H9 (cell line): ENCODE data around the gene SUSD2. TPM values are rescaled to one million over a fixed set of nuclear protein-coding genes. Genes with fewer than 3 reads are reported as not detected.

Experiments used
- DNase-seq: peaks from one replicate; pipeline ENCODE4 v3.0.0-alpha.2; 2017
- H2AFZ ChIP-seq: one replicate; pipeline ENCODE4 v1.6.1; 2013; ENCODE audit warnings: mild to moderate bottlenecking, low read length, control low read depth, moderate library complexity
- H2AK5ac ChIP-seq: 2 replicates; pipeline ENCODE4 v1.6.1; 2013; ENCODE audit warnings: low read length, control low read depth, mixed read lengths; ENCODE audit not compliant: insufficient read length
- H2BK120ac ChIP-seq: one replicate; pipeline ENCODE4 v1.6.1; 2013; ENCODE audit warnings: low read depth, mild to moderate bottlenecking, low read length, control low read depth, inconsistent platforms; ENCODE audit not compliant: poor library complexity, severe bottlenecking
- H2BK12ac ChIP-seq: 2 replicates; pipeline ENCODE4 v1.6.1; 2013; ENCODE audit warnings: low read length, control low read depth, mixed read lengths, low read depth; ENCODE audit not compliant: insufficient read length
- H2BK15ac ChIP-seq: 2 replicates; pipeline ENCODE4 v1.6.1; 2013; ENCODE audit warnings: low read depth, low read length, control low read depth
- H2BK20ac ChIP-seq: one replicate; pipeline ENCODE4 v1.6.1; 2013; ENCODE audit warnings: low read depth, mild to moderate bottlenecking, low read length, control low read depth, inconsistent platforms; ENCODE audit not compliant: poor library complexity, severe bottlenecking
- H2BK5ac ChIP-seq: 2 replicates; pipeline ENCODE4 v1.6.1; 2013; ENCODE audit warnings: low read length, control low read depth, mixed read lengths; ENCODE audit not compliant: insufficient read length
- H3K14ac ChIP-seq: 2 replicates; pipeline ENCODE4 v1.6.1; 2013; ENCODE audit warnings: low read length, control low read depth; ENCODE audit not compliant: insufficient read depth
- H3K18ac ChIP-seq: 2 replicates; pipeline ENCODE4 v1.6.1; 2013; ENCODE audit warnings: low read depth, mild to moderate bottlenecking, mixed read lengths, low read length, control low read depth; ENCODE audit not compliant: insufficient read length
- H3K23ac ChIP-seq: 2 replicates; pipeline ENCODE4 v1.6.1; 2013; ENCODE audit warnings: low read length, control low read depth, mixed read lengths, low read depth; ENCODE audit not compliant: insufficient read length
- H3K23me2 ChIP-seq: 2 replicates; pipeline ENCODE4 v1.6.1; 2013; ENCODE audit warnings: low read depth, mild to moderate bottlenecking, mixed read lengths, low read length, control low read depth; ENCODE audit not compliant: insufficient read length, poor library complexity, severe bottlenecking
- H3K27ac ChIP-seq: 2 replicates; pipeline ENCODE4 v1.5.1; 2013; ENCODE audit warnings: low read length, control low read depth, mixed read lengths, low read depth; ENCODE audit not compliant: insufficient read length
- H3K27me3 ChIP-seq: 2 replicates; pipeline ENCODE4 v1.6.1; 2013; ENCODE audit warnings: low read length, control low read depth, inconsistent platforms; ENCODE audit not compliant: insufficient read depth
- H3K4ac ChIP-seq: 2 replicates; pipeline ENCODE4 v1.6.1; 2013; ENCODE audit warnings: low read depth, mild to moderate bottlenecking, control low read depth, inconsistent platforms, low read length, moderate library complexity
- H3K4me1 ChIP-seq: 2 replicates; pipeline ENCODE4 v1.6.1; 2013; ENCODE audit warnings: low read length, control low read depth, inconsistent platforms; ENCODE audit not compliant: insufficient read depth
- H3K4me2 ChIP-seq: 2 replicates; pipeline ENCODE4 v1.6.1; 2013; ENCODE audit warnings: low read length, control low read depth, mixed read lengths; ENCODE audit not compliant: insufficient read length, insufficient read depth
- H3K56ac ChIP-seq: 2 replicates; pipeline ENCODE4 v1.6.1; 2013; ENCODE audit warnings: low read depth, mild to moderate bottlenecking, mixed read lengths, low read length, control low read depth; ENCODE audit not compliant: insufficient read length
- H3K79me1 ChIP-seq: 2 replicates; pipeline ENCODE4 v1.6.1; 2013; ENCODE audit warnings: low read depth, mild to moderate bottlenecking, moderate library complexity, low read length, control low read depth, inconsistent platforms; ENCODE audit not compliant: insufficient read depth, poor library complexity, severe bottlenecking
- H3K79me2 ChIP-seq: 2 replicates; pipeline ENCODE4 v1.6.1; 2013; ENCODE audit warnings: low read length, control low read depth, inconsistent platforms; ENCODE audit not compliant: insufficient read depth
- H3K9ac ChIP-seq: 2 replicates; pipeline ENCODE4 v1.6.1; 2013; ENCODE audit warnings: low read length, control low read depth, mixed read lengths; ENCODE audit not compliant: insufficient read length; ENCODE audit errors: extremely low read depth
- H3K9me3 ChIP-seq: one replicate; pipeline ENCODE4 v1.6.1; 2013; ENCODE audit warnings: low read depth, low read length, inconsistent platforms; ENCODE audit not compliant: control insufficient read depth
- H3T11ph ChIP-seq: one replicate; pipeline ENCODE4 v1.6.1; 2013; ENCODE audit warnings: mild to moderate bottlenecking, low read length, control low read depth, inconsistent platforms
- H4K20me1 ChIP-seq: one replicate; pipeline ENCODE4 v1.6.1; 2013; ENCODE audit not compliant: control insufficient read depth, insufficient read length, insufficient read depth
- H4K5ac ChIP-seq: 2 replicates; pipeline ENCODE4 v1.6.1; 2013; ENCODE audit warnings: low read depth, mild to moderate bottlenecking, mixed read lengths, low read length, control low read depth; ENCODE audit not compliant: insufficient read length
- H4K8ac ChIP-seq: replicated peaks from 2 replicates; pipeline ENCODE4 v1.6.1; 2013; ENCODE audit warnings: low read length, control low read depth, mixed read lengths, low read depth; ENCODE audit not compliant: insufficient read length
- H4K91ac ChIP-seq: 2 replicates; pipeline ENCODE4 v1.6.1; 2013; ENCODE audit warnings: low read depth, mild to moderate bottlenecking, moderate library complexity, mixed read lengths, low read length, control low read depth; ENCODE audit not compliant: insufficient read length
- H3K27ac Mint-ChIP-seq, 3 experiments: 2 replicates in 2 of 3; 3 replicates in 1 of 3; pipeline ENCODE4 v1.8.0; 2020 to 2021; ENCODE audit warnings: mixed read lengths in 3 of 3, mild to moderate bottlenecking in 1 of 3, moderate library complexity in 1 of 3
- H3K27me3 Mint-ChIP-seq: 2 replicates; pipeline ENCODE4 v1.8.0; 2021; ENCODE audit warnings: low read depth, mild to moderate bottlenecking, moderate library complexity, mixed read lengths
- H3K36me3 Mint-ChIP-seq, 3 experiments: 2 replicates in 2 of 3; 3 replicates in 1 of 3; pipeline ENCODE4 v1.8.0; 2020 to 2021; ENCODE audit warnings: low read depth in 3 of 3, mixed read lengths in 3 of 3; ENCODE audit not compliant: insufficient read depth in 1 of 3
- H3K4me1 Mint-ChIP-seq, 2 experiments: 2 replicates each; pipeline ENCODE4 v1.8.0; 2020; ENCODE audit warnings: mixed read lengths in 2 of 2
- H3K4me3 Mint-ChIP-seq, 2 experiments: 2 replicates in 1 of 2; 3 replicates in 1 of 2; pipeline ENCODE4 v1.8.0; 2020 to 2021; ENCODE audit warnings: mild to moderate bottlenecking in 2 of 2, mixed read lengths in 2 of 2, moderate library complexity in 1 of 2
- H3K9me3 Mint-ChIP-seq, 2 experiments: 2 replicates in 1 of 2; 3 replicates in 1 of 2; pipeline ENCODE4 v1.8.0; 2020; ENCODE audit warnings: mild to moderate bottlenecking in 2 of 2, mixed read lengths in 2 of 2, moderate library complexity in 1 of 2
- WGBS: extraction: QIAGEN DNeasy Blood & Tissue Kit; methylation state at CpG from one replicate; pipeline ENCODE4 v1.1.7; 2013; ENCODE audit warnings: missing lambda C conversion rate, low lambda C conversion rate, mixed read lengths; ENCODE audit not compliant: insufficient read length; ENCODE audit errors: extremely low coverage; 5-methylcytosine and 5-hydroxymethylcytosine counted together
- total RNA-seq: library from RNA; stranded (reverse); gene quantifications from 2 replicates; pipeline ENCODE4 v1.2.1, GENCODE V29; 2021
- TF ChIP-seq, protein P1 (sequence below): fragments of 200-600 bp; sonication (generic); conservative IDR thresholded peaks from 3 replicates; pipeline ENCODE4 v1.8.0; 2021; ENCODE audit warnings: antibody characterized with exemption, mild to moderate bottlenecking

The SUSD2 gene
- total RNA-seq, 1 experiment from 2014 or later = 4.2 TPM

DNA sequence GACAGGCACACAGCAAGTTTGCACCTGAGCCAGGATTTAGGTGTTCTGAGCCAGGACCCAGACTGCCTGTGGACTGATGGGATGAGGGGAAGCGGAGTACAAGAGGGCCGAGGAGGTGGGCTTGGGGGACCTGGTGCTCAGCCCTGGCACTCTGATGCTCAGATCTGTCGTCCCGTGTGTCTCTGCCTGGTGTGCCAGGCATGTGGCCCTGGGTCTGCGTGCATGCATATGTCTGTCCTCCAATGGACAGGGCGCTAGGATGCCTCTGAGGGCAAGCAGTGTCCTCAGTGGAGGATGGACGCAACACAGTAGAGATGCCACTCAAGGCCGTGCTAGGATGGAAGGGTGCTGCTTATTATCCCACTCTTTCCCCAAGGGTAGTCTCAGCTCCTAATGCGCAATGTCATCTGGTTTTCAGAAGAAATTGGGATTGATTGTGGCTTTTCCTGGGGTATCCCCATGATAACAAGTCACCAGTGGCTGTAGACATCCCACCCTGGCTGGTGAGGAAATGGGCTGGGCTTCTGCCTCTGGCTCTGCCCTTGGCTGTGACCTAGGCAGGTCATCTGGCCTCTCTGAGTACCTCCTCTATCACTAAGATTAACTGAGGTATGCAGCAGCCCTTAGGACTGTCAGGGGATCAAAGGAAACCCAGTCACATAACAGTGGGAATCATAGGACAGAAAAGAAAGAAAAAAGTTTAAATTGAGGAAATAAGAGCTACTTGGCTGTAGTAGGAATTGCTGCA is 35.7 kb upstream of the SUSD2 start:
- Histone ChIP-seq H3K23ac (no peak overlapping the region), H3K27ac (no peak overlapping the region), H2BK15ac (no peak overlapping the region), H2BK120ac (no peak overlapping the region), H3K9ac (no peak overlapping the region), H4K20me1 (no peaks in the 10 kb centered on the region), H2BK5ac (no peak overlapping the region), H4K8ac (no peak overlapping the region), H3K4me2 (no peak overlapping the region), H2AFZ (no peak overlapping the region), H3K14ac (no peak overlapping the region), H3K4ac (no peak overlapping the region), H3K4me1 (peaks cover 14% of the 10 kb centered on the region), H3K79me2 (no peaks in the 10 kb centered on the region), H2AK5ac (no peak overlapping the region), H2BK12ac (no peak overlapping the region), H2BK20ac (no peak overlapping the region), H3K23me2 (no peaks in the 10 kb centered on the region), H3K9me3 (no peaks in the 10 kb centered on the region), H3K79me1 (no peaks in the 10 kb centered on the region), H3T11ph (no peak overlapping the region), H3K56ac (no peak overlapping the region), H3K18ac (no peak overlapping the region), H4K91ac (no peak overlapping the region), H4K5ac (no peak overlapping the region), H3K27me3 (no peaks in the 10 kb centered on the region)
- no peak for DNase-seq
- H3K36me3 Mint-ChIP-seq = peaks cover 0 to 5% (median 3%) of the 10 kb centered on the region in 3 experiments; a peak in 6 of 7 replicates
- H3K4me1 Mint-ChIP-seq = peaks cover 22 to 28% of the 10 kb centered on the region in 2 experiments
- no peaks in the 10 kb centered on the region for H3K9me3 Mint-ChIP-seq
- WGBS = no CpG with 5 or more reads among the region's 9 CpGs
- TF ChIP-seq, protein P1, sequence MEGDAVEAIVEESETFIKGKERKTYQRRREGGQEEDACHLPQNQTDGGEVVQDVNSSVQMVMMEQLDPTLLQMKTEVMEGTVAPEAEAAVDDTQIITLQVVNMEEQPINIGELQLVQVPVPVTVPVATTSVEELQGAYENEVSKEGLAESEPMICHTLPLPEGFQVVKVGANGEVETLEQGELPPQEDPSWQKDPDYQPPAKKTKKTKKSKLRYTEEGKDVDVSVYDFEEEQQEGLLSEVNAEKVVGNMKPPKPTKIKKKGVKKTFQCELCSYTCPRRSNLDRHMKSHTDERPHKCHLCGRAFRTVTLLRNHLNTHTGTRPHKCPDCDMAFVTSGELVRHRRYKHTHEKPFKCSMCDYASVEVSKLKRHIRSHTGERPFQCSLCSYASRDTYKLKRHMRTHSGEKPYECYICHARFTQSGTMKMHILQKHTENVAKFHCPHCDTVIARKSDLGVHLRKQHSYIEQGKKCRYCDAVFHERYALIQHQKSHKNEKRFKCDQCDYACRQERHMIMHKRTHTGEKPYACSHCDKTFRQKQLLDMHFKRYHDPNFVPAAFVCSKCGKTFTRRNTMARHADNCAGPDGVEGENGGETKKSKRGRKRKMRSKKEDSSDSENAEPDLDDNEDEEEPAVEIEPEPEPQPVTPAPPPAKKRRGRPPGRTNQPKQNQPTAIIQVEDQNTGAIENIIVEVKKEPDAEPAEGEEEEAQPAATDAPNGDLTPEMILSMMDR = no peak
- peak overlapping the region in 1 of 2 experiments; percentile 12; a peak in 2 of 5 replicates for H3K4me3 Mint-ChIP-seq
- H3K27ac Mint-ChIP-seq = peak overlapping the region; percentile 38 to 78 (median 57); a peak in 6 of 7 replicates
- no peaks in the 10 kb centered on the region for H3K27me3 Mint-ChIP-seq
